WERI-Rb-1 (cell line): Measurements from ENCODE around the gene FHL5.
"Not testable (repeated sequence)": the region's sequence is repeated elsewhere in the genome, so short reads cannot be mapped to it uniquely, and the experiment has no call there.

Source experiments
- DNase-seq: peaks from one replicate; pipeline ENCODE4 v3.0.0-alpha.2; 2020
- H3K27ac ChIP-seq: fragments of 250-450 bp; sonication (Bioruptor Pico); 2 replicates; pipeline ENCODE4 v1.5.1; 2020; ENCODE audit warnings: mild to moderate bottlenecking, moderate library complexity
- H3K27me3 ChIP-seq: fragments of 250-450 bp; sonication (Bioruptor Pico); 2 replicates; pipeline ENCODE4 v1.5.1; 2021; ENCODE audit warnings: mild to moderate bottlenecking, low read depth, moderate library complexity; ENCODE audit not compliant: insufficient read depth, severe bottlenecking
- H3K36me3 ChIP-seq: fragments of 250-450 bp; sonication (Bioruptor Pico); 2 replicates; pipeline ENCODE4 v1.5.1; 2020; ENCODE audit warnings: mild to moderate bottlenecking, moderate library complexity
- H3K4me3 ChIP-seq: 2 replicates; pipeline ENCODE4 v1.5.1; 2011; ENCODE audit warnings: low read depth, mild to moderate bottlenecking, control low read depth, low read length
- H3K9me3 ChIP-seq: fragments of 250-450 bp; sonication (Bioruptor Pico); 2 replicates; pipeline ENCODE4 v1.5.1; 2021; ENCODE audit warnings: mild to moderate bottlenecking, moderate library complexity; ENCODE audit not compliant: severe bottlenecking
- CTCF ChIP-seq: IDR thresholded peaks from 2 replicates; pipeline ENCODE4 v1.5.1; 2011; ENCODE audit warnings: low read depth, mild to moderate bottlenecking, control low read depth, inconsistent platforms, low read length

FHL5 gene

GRCh38 chr6:96626759-96627364 lies 63.9 kb downstream of the FHL5 start:
- DNase-seq: peak; percentile 30

GRCh38 chr6:96631248-96631647 lies 68.3 kb downstream of the FHL5 start:
- no peak for TF ChIP-seq CTCF
- DNase-seq: no peak
- Histone ChIP-seq H3K36me3 (no peaks in the 10 kb centered on the region), H3K4me3 (no peak overlapping the region), H3K27ac (no peak overlapping the region), H3K9me3 (no peaks in the 10 kb centered on the region), H3K27me3 (no peaks in the 10 kb centered on the region)

More at GRCh38 chr6:96626759-96627364, 63.9 kb downstream of the FHL5 start:
- Histone ChIP-seq H3K27me3 (no peaks in the 10 kb centered on the region), H3K36me3 (no peaks in the 10 kb centered on the region), H3K27ac (peak overlapping the region; percentile 47), H3K4me3 (no peak overlapping the region), H3K9me3 (no peaks in the 10 kb centered on the region)
- TF ChIP-seq CTCF: no peak

GRCh38 chr6:96637979-96638378 lies 75.1 kb downstream of the FHL5 start:
- not testable (repeated sequence) for H3K4me3 ChIP-seq, H3K27ac ChIP-seq
- DNase-seq: peak; percentile 55

GRCh38 chr6:96645106-96645505 lies 82.2 kb downstream of the FHL5 start:
- Histone ChIP-seq H3K4me3 (no peak overlapping the region), H3K36me3 (no peaks in the 10 kb centered on the region), H3K27me3 (no peaks in the 10 kb centered on the region), H3K27ac (no peak overlapping the region), H3K9me3 (no peaks in the 10 kb centered on the region)
- TF ChIP-seq CTCF: no peak
- no peak for DNase-seq

More at GRCh38 chr6:96637979-96638378, 75.1 kb downstream of the FHL5 start:
- not testable (repeated sequence) for H3K36me3 ChIP-seq, H3K9me3 ChIP-seq, H3K27me3 ChIP-seq

GRCh38 chr6:96649926-96650325 lies 87.0 kb downstream of the FHL5 start:
- no peaks in the 10 kb centered on the region for H3K36me3 ChIP-seq
- H3K27me3 ChIP-seq: no peaks in the 10 kb centered on the region
- no peak overlapping the region for H3K27ac ChIP-seq
- TF ChIP-seq CTCF: no peak
- H3K9me3 ChIP-seq: no peaks in the 10 kb centered on the region
- no peak for DNase-seq
- no peak overlapping the region for H3K4me3 ChIP-seq

GRCh38 chr6:96651816-96652215 lies 88.9 kb downstream of the FHL5 start:
- no peak for DNase-seq
- Histone ChIP-seq H3K4me3 (no peak overlapping the region), H3K36me3 (no peaks in the 10 kb centered on the region), H3K27me3 (no peaks in the 10 kb centered on the region), H3K27ac (no peak overlapping the region), H3K9me3 (no peaks in the 10 kb centered on the region)
- TF ChIP-seq CTCF: no peak
